Fibroblast of the conjunctiva (primary cell): Measurements from ENCODE around the gene NRXN2.

Experiments used
- DNase-seq: peaks from one replicate; pipeline ENCODE4 v3.0.0-alpha.2; 2010; ENCODE audit warnings: low read depth

Gene NRXN2

DNA sequence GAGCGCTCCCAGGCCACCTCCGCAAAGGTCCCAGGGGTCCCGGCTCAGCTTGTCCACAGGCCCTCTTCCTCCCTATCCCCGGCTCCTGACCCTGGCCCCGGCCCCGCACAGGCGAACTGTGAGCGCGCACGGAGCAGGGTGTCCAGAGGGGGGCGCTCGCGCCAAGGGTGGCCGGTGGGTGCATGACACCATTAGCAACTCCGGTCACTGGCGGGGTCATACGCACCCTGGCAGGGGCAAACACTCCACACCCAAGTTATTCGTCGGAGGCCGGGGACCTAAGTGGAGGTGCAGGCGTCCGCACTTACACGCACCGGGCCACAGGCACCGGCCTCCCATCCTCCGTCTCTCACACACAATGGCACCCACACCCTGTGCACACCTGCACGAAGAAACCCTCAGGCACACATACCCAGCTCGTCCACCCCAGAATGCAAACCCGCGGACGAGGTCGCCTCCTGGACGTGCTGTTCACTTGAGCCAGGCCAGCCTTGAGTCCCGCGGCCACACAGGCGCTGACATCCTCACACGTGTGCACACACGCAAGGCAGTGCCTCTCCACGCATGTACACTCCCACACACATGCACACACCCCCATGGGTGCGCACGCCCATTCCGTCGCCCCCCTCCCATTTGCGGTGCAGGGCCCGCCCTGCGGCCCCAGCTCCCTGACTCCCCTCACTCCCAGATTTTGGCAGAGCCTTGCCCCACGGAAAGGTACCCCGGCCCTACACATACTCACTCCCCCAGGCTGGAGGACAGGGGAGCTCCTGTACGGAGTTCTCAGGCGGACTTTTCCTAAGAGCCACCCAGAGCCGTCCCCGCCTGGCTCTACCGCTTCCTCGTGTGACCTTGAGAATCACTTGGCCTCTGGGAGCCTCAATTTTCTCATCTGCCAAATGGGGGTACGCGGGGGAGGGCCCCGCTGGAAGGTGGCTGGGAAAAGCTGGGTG, 20.9 kb upstream of the NRXN2 start, which contains the start of gene RASGRP2:
Gene RASGRP2, minus strand, starts transcription at position 552 of the 953 bp plus-strand sequence. CDS start 1,276 bp downstream, outside the sequence.
- no peak for DNase-seq

DNA sequence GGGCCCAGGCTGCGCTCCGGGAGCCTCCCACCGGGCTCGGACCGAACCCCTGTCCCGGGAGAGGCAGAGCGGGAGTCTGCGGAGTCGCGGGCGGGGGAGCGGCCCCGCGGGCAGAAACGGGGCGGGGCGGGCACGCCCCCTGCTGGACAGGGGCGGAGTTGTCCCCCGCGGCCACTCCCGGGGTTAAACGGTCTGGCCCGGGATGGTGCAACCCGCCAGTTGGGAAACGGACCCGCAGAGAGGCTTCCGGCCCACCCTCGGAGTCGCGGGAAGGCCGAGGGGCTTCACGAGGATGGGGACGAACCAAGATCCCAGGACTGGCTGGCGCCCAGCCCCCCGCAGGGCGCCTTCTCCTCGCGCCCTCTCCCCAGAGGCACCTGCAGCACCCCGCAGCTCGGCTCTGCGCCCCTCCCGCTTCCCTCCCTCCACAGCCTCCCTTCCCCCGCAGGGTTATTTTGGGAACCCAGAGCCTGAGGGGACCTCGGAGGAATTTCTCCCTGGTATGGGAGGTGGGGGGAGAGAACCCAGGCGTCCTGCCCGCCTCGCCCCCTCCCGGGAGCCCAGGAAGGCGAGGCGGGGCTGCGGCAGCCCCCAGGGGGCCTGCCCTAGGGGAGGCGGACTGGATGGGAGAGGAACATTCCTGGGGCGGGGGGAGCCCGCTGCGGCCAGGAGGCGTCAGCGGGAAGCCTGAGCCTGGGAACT, 20.0 kb upstream of the NRXN2 start:
- no peak for DNase-seq

DNA sequence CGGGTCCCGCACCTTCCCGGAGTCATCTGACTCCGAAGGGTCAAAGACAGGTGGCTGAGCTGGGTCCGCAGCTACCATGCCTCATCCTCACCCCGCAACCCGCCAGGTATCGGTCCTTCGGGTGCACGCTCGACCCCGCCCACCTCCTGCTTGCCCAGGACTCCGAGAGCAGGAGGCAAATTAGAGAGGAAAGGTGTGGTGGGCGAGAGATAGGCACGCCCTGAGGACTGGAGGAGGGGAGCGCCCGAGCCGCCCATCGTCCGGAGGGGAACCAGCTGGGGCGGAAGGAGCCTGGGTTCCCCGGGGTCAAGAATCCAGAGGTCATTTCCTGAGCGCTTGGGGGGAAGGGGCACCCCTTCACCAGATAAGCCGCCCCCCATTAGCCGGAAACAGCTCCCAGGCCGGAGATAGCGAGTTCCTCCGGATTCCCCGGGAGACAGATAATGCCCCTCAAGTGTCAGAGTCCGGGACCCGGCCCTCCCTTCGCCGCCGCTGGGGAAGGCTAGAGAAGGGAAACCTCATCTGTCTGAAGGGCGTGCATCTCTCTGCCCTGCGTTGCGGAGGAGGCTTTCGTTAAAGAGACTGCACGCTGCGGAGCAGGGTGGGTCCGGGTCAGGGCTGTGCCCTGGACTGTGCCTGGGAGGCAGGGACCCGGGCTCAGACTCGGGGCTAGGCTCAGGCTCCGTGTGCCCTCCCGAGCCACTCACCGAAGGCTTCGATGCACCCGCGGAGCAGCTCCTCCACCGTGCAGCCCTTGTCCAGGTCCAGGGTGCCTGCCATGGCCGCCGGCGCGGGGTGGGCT, 19.3 kb upstream of the NRXN2 start:
- DNase-seq: no peak

DNA sequence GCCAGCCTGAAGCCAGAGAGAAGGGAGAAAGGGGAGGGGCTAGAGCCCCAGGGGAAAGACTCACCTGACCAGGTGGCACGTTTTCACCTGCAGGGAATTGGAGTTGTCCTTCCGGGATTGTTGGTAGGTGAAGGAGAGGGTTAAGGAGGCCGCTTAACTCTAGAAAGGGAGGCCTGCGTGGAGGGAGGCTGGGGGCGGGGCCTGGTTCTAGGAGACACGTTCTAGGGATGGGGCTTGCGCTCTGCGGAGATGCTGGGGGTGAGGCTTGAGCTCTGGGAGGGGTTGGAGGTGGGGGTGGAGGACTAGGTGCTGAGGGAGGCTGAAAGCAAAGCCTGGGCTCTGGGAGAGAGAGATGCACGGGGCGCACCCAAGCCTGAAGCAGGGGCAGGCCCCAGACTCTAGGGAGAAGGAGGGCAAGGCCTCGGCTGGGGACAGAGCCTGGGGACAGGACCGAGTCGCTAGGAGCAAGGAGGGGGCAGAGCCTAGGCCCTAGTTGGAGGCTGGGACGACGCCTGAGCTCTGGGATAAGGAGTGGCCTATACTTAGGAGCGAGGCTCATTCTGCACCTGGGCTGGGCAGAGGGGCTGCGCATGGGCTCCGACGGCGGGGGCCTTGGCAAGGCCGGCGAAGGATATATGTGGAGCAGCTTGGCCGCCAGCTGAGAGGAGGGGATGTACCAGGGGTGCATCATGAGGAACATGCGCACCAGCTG, 18.5 kb upstream of the NRXN2 start:
- no peak for DNase-seq

DNA sequence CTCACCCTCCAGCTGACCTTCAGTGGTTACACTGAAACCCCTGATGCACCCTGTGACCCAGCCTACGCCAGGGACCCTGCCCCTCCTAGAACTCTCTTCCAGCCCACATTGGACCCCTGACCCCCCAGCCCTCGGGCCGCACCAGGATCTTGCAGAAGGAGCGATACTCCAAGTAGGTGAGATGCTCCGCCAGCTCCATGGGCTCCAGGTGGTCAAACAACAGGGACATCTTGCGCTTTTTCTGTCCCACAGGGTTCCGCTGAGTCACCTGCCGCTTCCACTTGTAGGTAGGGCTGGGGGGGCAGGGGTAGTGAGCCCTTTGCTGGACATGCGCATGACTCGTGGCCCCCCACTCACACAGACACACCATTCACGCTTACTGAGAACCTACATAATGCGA, 16.9 kb upstream of the NRXN2 start:
- no peak for DNase-seq

DNA sequence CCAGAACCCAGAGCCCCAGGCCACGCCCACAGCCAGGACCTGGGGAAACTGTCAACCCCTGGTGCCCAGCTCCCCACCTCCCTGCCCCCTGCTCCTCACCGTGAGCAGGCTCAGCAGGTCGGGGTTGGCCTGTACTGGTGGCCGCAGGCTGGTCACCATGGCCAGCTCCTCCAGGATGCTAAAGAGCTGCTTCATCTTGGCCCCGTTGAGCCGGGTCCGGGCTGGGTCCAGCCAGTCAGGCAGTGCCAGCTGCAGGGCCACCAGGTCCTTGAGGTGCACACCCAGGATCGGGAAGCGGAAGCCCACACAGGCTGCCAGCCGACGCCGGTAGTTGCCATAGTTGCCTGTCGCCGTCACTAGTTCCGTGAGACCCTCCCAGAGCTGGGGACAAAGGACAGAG, 13.7 kb upstream of the NRXN2 start:
- no peak for DNase-seq

DNA sequence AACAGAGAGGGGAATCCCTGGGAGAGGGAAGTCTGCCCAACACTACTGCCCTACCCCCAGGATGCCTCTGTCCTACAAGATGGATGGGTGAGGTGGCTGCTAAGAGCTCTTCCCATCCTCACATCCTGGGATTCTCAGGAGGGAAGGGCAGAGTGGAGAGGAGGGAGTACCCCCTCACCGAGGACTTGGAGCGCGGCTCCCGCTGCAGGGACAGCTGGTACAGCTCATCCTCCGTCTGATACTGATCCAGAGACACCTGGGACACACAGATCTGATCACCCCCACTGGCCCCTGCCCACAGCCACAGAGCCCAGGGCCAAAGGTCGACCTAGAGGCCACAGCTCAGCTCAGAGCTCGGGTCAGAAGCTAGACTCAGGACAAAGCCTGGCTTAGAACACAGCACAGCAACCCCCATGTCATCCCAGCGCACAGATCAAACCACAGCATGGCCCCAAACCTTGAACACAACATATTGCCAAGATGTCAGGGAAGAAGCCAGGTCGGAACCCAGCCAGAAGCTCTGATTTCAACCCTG, 12.8 kb upstream of the NRXN2 start:
- no peak for DNase-seq

DNA sequence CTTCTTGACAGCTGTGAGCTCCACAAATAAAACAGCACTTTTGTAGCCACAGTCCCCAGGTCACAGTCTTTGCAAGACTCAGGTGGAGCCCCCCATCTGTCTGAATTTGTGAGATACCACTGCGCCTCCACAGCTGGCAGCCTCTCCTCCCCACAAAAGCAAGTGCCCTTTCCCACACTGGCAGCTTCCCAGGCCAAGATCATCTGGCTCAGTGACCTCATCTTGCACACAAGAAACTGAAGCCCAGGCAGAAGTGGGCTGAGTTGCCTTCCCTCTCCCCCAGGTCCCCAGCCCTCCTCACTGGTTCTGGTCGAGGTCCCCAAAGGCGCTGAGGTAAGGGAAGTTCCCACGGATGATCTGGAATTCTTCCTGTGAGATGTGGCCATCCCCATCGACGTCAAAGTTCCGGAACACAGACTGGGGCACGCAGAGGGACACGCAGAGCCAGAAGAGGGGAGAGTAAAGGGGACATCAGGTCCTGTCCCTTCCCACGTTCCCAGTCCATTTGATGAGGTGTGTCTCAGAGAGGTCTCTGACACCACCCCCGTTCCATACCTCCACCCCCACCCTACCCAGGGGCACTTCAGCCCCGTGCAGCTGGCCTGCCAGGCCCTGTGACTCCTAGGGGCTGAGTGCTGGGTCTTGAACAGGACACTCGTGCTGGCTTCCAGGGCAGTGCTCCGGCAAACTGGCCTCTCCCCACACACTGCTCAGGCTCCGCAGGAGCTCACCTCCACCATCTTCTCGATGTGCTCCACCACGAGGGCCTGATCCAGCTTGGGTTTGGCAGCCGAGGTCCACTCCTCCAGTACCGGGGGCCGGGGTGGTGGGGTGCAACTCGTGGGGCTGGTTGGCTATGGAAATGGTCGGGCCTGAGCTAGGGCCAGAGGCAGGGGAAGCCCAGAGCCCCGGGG, 12.1 kb upstream of the NRXN2 start:
- no peak for DNase-seq

DNA sequence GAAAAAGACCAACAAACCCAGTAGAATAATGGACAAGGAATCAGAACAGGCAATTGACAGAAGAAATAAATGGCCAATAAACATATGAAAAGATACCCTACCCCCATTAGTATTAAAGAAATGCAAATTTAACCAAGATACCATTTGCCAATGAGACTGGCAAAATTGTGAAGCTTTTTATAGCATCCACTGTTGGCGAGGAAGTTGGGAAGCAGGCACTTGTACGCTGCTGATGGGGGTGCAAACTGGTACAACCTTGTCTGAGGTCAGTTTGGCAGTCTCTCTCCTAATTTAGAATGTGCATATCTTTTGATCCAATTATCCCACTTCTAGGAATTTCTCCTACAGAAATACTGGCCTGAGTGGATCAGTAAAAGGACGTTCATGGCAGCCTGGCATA, 8.6 kb upstream of the NRXN2 start:
- no peak for DNase-seq

DNA sequence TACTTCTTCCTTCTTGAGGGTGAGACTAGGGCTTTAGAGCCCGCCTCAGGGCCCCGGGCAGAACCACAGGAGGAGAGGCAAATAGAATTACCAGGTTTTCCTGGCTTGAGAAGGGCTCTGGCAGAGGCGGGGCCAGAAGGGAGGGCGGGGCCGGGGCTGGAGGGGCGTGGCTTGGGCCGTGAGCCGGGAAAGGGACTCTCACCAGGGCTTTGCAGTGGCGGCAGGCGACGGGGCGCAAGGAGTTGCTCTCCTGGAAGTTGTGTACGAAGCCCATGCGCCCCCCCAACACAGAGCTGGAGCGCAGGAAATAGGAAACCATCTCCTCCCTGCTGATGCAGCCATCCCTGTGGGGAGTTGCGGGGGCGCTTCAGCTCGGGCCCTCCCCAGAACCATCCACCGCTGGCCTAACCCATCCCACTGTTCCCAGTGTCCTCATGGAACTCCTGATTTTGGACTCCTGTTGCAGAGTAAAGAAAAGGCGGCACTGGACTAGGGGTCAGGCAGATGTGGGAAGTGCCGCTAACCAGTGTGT, 6.9 kb upstream of the NRXN2 start:
- DNase-seq: no peak

DNA sequence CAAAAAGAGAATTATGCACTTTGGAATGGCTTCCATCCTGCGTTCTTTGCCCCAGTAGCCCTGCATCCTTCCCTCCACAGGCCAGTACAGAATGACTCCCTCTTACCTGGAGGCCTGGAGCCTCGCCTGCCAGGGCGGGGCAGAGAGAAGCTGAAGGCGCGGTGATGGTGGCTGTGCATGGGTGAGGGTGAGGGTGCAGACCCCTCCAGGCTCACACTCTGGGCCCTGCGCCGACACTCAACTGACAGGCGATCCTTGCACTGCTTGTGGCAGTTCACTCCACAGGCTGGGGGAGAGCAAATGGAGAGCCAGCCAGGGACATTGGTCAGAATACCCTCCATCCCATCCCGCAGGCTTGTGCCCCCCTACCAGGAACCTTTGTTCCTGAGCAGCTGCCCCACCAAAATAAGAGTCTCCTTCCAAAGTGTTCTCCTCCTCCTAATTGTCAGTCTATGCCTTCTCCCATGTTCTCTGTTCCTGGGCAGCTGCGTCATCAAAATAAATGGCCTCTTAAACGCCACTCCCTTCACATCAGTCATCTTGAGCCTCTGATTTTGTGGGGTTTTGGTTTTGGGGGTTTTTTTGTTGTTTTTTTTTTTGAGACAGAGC, 5.9 kb upstream of the NRXN2 start:
- DNase-seq: no peak

DNA sequence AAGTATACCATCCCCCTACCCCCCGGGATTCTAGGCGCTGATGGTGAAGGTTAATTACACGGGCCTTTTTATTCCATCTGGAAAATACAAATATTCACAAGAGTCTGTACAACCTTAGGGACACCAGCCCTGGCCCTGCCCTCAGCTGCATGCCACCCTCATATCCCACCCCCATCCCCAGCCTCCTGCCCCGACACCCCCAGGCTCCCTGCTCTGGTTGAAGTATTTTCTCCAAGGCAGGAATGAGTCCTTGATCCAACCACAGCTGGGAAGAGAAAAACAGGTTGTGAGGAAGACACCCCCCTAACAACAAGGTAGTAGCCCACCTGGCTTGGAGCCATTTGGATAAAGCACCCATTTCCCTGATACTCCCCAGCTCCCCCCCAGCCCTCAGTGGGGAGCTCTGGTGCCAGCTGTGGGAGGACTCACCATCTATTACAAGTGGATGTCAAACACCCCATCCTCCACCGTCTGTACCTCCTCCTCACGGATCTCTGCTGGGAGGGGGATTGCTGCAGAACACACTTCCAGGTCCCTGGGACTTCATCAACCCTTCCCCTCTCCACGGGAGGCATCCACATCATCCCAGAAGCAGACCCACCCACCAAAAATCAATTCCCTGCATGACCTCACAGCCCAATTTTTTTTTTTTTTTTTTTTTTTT, 4.0 kb upstream of the NRXN2 start:
- DNase-seq: no peak

DNA sequence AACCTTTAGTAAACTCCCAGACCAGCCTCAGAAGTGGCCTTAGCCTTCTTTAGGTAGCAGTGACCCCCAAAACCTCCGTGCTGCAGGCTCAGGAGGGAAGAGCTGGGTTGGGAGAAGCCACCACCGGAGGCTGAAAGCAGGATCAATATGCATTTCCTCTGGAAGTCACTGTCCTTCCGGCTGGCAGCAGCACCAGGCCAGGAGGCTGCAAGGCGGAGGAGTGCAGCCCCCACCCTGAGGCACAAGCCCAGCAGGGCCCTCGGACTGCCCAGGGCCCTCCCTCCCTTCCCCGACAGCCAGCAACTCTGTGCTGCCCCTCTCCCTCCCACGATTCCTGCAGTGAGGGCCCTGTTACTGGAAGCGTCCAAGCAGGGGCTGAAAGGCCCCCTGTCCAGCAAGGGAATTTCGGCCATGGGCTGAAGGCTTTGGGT, 3.2 kb upstream of the NRXN2 start:
- no peak for DNase-seq

DNA sequence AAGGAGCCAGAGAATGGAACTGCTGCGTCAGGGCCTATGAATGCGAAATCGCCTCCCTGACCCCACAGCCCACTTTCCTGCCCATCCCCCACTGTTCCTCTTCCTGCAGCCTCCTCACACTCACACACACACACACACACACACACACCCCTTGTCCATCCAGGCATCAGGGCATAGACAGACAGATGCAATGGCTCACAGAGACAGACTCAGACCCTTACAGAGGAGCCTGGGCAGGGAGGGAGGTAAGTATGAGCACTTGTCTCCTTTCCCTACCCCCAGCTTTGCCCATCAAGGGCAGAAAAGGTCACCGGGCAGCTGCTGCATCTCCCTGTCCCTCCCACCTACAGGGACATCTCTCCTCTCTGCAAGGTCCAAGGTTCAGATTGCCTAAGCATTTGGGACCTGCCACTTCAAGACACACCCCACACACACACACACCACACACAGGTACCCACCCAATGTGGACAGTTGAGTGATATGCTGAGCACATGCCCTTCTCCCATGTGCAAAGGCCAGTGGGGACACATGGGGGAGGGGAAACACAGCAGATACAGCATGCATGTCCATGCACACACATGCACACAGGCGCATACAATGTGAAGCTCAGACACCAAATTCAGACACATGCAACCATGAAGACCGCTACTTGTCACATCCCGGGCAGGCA, 2.0 kb upstream of the NRXN2 start:
- DNase-seq: no peak

DNA sequence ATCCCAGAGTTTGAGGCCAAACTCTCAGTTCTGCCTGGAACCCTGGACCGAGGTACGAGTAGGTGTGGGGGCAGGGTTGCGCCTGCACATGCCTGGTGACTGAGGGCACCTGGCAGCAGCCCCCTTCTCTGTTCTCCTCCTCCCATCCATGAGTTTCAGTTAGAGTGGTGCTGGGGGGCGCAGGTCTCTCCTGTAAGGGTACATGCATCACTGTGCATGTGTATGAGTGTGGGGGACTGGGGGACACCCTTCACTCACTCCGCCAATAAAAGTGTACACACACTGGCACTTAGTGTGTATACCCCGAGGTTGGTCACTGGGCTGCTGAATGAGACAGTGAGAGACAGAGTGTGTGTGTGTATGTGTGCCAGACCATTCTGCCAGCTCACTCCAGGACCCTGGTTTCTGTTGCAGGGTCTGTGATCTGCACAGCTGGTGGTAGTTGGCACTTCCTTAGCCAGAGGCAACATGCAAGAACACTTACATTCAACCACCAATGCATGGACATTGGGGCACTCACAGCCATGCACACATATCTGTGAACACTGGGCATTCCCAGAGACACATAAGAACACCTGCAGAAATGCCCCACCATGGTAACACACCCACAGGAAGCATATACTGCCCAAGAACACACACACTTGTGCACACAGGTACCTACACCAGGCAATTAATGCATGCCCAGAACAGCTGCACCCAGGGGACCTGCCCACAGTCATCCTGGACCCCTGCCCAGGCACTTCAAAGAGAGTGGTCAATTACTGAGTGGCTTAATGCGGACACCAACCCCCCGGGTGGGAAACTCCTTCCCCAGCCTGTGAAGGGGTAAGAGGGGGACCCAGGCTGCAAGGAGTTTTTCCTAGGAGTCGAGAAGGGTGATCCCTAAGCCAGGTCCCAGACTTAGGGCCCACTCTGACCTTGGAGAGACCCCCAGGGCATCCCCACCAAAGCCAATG, 1.2 kb upstream of the NRXN2 start:
- DNase-seq: no peak

DNA sequence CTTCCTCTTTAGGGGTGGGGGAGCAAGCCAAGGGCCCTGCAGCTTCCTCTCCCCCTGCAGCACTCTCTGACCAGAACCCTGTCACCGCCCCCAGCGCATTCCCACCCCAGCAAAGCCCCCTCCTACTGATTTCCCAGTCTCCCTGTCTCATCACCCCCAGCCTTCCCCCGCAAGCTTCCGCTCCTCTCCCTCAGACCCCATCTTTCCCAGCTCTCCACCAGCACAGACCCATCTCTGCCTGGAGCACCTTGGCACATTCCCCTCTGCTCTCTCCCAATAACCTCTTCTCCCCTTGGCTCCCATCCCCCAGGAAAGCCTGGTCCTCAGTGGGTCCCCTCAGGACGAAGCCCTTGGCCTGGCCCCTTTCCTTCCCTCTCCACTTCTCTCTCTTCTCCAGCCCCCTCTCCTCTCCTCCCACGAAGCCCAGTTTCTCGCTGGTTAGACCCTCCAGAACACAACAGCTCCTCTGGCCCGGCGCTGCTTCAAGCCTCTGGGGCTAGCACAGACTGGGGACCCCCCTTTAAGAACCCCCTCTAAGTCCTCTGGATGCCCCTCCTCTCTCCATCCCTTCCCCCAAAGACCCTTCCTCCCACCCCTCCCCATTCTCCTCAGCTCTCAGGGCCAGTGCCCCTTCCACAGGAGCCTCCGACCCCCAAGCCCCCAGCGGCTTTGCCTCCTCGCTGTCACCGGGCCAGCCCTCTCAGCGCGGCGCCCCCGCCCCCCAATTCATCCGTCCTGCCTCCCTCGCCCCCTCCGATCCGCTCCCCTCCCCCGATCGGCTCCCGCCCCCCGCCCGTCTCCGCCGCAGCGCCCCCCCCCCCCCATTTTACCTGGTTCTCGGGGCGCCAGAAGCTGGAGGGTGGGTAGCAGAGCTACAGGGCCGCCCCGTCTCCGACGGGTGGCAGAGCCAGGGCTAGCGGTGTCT, 594 bp downstream of the NRXN2 start:
- no peak for DNase-seq
